Neural progenitor cell (in vitro differentiated cells): ENCODE results near the gene FRRS1L.

Experiments used
- EZH2 ChIP-seq: fragments of 200-600 bp; sonication (generic); IDR thresholded peaks from 2 replicates; pipeline ENCODE4 v1.6.1; 2017; ENCODE audit warnings: antibody characterized with exemption, mild to moderate bottlenecking, moderate library complexity
- TF ChIP-seq, protein P1 (sequence below): fragments of 200-600 bp; sonication (generic); IDR thresholded peaks from 2 replicates; pipeline ENCODE4 v1.5.1; 2017; ENCODE audit warnings: antibody characterized with exemption, mild to moderate bottlenecking

GRCh38 chr9:109120204-109120789 lies 46.8 kb downstream of the FRRS1L start:
- TF ChIP-seq, protein P1, sequence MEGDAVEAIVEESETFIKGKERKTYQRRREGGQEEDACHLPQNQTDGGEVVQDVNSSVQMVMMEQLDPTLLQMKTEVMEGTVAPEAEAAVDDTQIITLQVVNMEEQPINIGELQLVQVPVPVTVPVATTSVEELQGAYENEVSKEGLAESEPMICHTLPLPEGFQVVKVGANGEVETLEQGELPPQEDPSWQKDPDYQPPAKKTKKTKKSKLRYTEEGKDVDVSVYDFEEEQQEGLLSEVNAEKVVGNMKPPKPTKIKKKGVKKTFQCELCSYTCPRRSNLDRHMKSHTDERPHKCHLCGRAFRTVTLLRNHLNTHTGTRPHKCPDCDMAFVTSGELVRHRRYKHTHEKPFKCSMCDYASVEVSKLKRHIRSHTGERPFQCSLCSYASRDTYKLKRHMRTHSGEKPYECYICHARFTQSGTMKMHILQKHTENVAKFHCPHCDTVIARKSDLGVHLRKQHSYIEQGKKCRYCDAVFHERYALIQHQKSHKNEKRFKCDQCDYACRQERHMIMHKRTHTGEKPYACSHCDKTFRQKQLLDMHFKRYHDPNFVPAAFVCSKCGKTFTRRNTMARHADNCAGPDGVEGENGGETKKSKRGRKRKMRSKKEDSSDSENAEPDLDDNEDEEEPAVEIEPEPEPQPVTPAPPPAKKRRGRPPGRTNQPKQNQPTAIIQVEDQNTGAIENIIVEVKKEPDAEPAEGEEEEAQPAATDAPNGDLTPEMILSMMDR, result no peak
- no peak for TF ChIP-seq EZH2
